ENCODE measurements around the gene FRZB. TPM values are rescaled to one million over a fixed set of nuclear protein-coding genes. Genes with fewer than 3 reads are reported as not detected.

FRZB gene
- total RNA-seq, 1 donor = 0.43 TPM

DNA sequence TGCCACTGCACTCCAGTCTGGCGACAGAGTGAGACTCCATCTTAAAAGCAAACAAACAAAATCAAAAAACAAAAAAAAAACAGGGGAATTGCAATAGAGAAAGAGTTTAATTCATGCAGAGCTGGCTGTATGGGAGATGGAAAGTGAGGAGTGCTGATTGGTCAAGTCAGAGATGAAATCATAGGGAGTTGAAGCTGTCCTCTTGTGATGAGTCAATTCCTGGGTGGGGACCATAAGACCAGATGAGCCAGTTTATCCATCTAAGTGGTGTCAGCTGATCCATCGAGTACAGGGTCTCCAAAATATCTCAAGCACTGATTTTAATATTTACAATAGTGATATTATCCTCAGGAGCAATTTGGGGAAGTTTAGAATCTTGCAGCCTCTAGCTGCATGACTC is 45.3 kb downstream of the FRZB start:
- no peak overlapping the region for H3K4me3 ChIP-seq (ENCODE audit: low read depth, low read length)
- no peak for DNase-seq (ENCODE audit: low read depth)
- TF ChIP-seq, protein P1, sequence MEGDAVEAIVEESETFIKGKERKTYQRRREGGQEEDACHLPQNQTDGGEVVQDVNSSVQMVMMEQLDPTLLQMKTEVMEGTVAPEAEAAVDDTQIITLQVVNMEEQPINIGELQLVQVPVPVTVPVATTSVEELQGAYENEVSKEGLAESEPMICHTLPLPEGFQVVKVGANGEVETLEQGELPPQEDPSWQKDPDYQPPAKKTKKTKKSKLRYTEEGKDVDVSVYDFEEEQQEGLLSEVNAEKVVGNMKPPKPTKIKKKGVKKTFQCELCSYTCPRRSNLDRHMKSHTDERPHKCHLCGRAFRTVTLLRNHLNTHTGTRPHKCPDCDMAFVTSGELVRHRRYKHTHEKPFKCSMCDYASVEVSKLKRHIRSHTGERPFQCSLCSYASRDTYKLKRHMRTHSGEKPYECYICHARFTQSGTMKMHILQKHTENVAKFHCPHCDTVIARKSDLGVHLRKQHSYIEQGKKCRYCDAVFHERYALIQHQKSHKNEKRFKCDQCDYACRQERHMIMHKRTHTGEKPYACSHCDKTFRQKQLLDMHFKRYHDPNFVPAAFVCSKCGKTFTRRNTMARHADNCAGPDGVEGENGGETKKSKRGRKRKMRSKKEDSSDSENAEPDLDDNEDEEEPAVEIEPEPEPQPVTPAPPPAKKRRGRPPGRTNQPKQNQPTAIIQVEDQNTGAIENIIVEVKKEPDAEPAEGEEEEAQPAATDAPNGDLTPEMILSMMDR (IDR thresholded peaks at IDR 0.05; ENCODE audit: insufficient read depth, low read depth, low read length) = no peak

DNA sequence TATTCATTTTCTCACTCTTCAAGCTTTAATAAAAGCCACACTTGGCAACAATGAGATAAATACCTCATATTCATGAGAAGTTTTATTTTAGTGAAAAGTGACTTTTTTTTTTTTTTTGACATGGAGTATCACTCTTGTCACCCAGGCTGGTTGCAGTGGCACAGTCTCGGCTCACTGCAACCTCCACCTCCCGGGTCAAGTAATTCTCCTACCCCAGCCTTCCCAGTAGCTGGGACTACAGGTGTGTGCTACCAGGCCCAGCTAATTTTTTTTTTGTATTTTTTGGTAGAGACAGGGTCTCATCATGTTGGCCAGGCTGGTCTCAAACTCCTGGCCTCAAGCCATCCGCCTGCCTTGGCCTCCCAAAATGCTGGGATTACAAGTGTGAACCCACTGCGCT is 47.0 kb downstream of the FRZB start:
- TF ChIP-seq, protein P1 (IDR thresholded peaks at IDR 0.05; ENCODE audit: insufficient read depth, low read depth, low read length) = no peak
- no peak overlapping the region for H3K4me3 ChIP-seq (ENCODE audit: low read depth, low read length)
- no peak for DNase-seq (ENCODE audit: low read depth)

DNA sequence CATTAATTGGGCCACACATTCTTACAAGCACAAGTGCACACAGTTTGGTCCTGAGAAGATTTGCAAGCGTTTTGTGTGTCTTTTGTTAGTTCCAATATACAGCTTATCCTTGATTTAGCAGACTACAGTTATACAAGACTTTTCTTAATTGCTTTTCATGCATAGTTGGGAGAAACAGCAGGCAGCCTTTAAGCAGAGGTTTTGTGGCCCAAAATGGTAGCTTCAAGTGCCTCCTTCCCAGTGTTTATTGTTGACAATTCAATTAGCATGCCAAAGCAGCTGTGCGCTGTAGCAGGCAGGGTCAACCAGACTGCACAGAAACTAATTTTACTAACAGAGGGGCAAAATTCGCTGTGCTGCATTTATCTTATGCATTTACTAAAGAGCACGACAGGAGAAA is 47.5 kb downstream of the FRZB start:
- no peak for DNase-seq (ENCODE audit: low read depth)
- H3K4me3 ChIP-seq (ENCODE audit: low read depth, low read length) = no peak overlapping the region
- TF ChIP-seq, protein P1 (IDR thresholded peaks at IDR 0.05; ENCODE audit: insufficient read depth, low read depth, low read length) = no peak

GRCh38 chr2:182818501-182818900 is 47.9 kb downstream of the FRZB start:
- TF ChIP-seq, protein P1 (IDR thresholded peaks at IDR 0.05; ENCODE audit: insufficient read depth, low read depth, low read length) = no peak
- H3K4me3 ChIP-seq (ENCODE audit: low read depth, low read length) = no peak overlapping the region
- no peak for DNase-seq (ENCODE audit: low read depth)

DNA sequence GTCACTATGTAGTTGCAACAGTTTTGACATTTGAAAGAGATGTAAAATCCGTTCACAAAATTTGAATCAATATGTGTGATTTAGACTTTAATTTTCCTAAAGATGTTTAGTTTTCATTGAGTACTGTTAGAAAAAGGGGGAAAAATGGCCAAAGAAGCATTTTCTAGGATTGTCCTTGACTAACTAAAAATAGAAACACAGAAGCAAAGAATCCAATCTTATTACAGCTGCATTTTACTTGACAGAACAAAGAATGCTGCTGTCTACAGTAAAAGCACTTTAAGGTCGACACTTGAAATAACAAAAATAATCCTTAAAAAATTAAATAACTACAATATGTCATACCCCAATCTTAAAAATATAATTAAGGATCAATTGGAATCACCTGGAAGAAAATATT is 48.9 kb downstream of the FRZB start:
- H3K4me3 ChIP-seq (ENCODE audit: low read depth, low read length) = no peak overlapping the region
- no peak for DNase-seq (ENCODE audit: low read depth)
- TF ChIP-seq, protein P1 (IDR thresholded peaks at IDR 0.05; ENCODE audit: insufficient read depth, low read depth, low read length) = no peak

- TF ChIP-seq, protein P1 (IDR thresholded peaks at IDR 0.05; ENCODE audit: insufficient read depth, low read depth, low read length) = no peak
- no peak overlapping the region for H3K4me3 ChIP-seq (ENCODE audit: low read depth, low read length)
- no peak for DNase-seq (ENCODE audit: low read depth)
These were observed 49.6 kb downstream of the FRZB start for GRCh38 chr2:182816866-182817265.

DNA sequence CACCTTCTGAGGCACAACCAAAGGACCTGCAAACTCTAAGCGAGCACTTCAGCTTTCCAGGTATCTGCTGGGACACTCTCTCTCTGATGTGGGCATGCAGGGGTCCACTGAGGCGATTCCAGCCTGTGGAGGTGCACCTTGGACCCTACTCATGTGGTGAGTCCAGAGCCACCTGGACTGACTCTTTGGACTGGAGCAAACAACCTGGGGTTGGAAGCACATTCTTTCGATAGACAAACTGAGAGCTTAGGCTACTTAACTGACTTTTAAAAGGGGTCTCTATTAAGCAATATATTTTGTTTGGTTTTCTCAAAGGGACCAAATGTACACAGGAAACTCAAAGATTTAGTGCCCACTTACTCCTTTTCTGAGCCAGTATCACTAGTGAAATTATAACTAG is 51.6 kb downstream of the FRZB start:
- DNase-seq (ENCODE audit: low read depth) = no peak
- TF ChIP-seq, protein P1 (IDR thresholded peaks at IDR 0.05; ENCODE audit: insufficient read depth, low read depth, low read length) = no peak
- no peak overlapping the region for H3K4me3 ChIP-seq (ENCODE audit: low read depth, low read length)
